C4-2B (cell line): ENCODE measurements around the gene SLC16A13.
A peak's percentile ranks its signal among the peaks of the same experiment; 100 is the strongest.

Source experiments
- CTCF ChIP-seq: fragments of 450-650 bp; conservative IDR thresholded peaks from 2 replicates; pipeline ENCODE4 v1.5.1; 2017; ENCODE audit warnings: mild to moderate bottlenecking
- ZFX ChIP-seq: fragments of 450-650 bp; IDR thresholded peaks from 2 replicates; pipeline ENCODE4 v1.6.1; 2017

GRCh38 chr17:7045492-7046126 lies 9.8 kb downstream of the SLC16A13 start:
- TF ChIP-seq CTCF (peak; percentile 86), ZFX (no peak)
